Measurements from ENCODE around the gene PGGT1B.

PGGT1B gene

GRCh38 chr5:115262321-115263077, at the start of gene PGGT1B:
Gene PGGT1B (minus strand): TSS chr5:115262877. CDS start chr5:115262851, 26 bp downstream.
- Mint-ChIP-seq H3K9me3 (no peaks in the 10 kb centered on the region), H3K4me3 (peak within 1 kb of the TSS; percentile 86 to 100), H3K27me3 (no peaks in the 10 kb centered on the region), H3K27ac (peak within 1 kb of the TSS; percentile 98 to 100), H3K4me1 (peaks cover 39% of the 10 kb centered on the region)
- ATAC-seq (peak; percentile 95), DNase-seq (peak; percentile 64 to 74)

GRCh38 chr5:115309751-115310370, 47.2 kb upstream of the PGGT1B start:
- no peak for ATAC-seq
- Mint-ChIP-seq H3K27ac (no peak overlapping the region), H3K9me3 (no peaks in the 10 kb centered on the region), H3K4me1 (no peaks in the 10 kb centered on the region), H3K27me3 (peaks cover 32% of the 10 kb centered on the region), H3K4me3 (no peak overlapping the region)
- DNase-seq = no peak

- Mint-ChIP-seq H3K27me3 (peaks cover 36% of the 10 kb centered on the region), H3K4me1 (no peaks in the 10 kb centered on the region), H3K27ac (no peak overlapping the region), H3K9me3 (no peaks in the 10 kb centered on the region), H3K4me3 (no peak overlapping the region)
- ATAC-seq (no peak), DNase-seq (no peak)
Observed at GRCh38 chr5:115308815-115309214, 46.1 kb upstream of the PGGT1B start.

GRCh38 chr5:115306011-115306536, 43.4 kb upstream of the PGGT1B start:
- no peak overlapping the region for H3K4me3 Mint-ChIP-seq
- no peaks in the 10 kb centered on the region for H3K4me1 Mint-ChIP-seq
- no peaks in the 10 kb centered on the region for H3K9me3 Mint-ChIP-seq
- no peak overlapping the region for H3K27ac Mint-ChIP-seq
- H3K27me3 Mint-ChIP-seq = peaks cover 48% of the 10 kb centered on the region
- ATAC-seq (no peak), DNase-seq (no peak)

DNA sequence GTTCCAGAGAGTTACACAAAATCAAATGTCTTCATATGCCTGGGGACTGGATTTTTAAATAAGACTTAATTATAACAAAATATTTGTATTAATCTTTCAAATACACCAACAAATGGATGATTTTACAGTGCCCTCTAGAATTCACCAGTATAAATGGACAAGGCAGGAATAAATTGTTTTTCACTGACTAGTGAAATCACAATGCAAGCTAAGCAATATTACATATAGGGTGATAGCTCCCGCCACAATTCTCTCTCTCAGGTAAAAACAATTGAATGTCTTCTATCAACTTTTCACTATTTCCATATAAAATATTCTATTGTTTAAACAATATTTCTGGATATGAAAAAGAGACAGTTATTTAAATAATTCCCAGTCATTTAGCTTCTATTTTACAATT, 41.8 kb upstream of the PGGT1B start:
- Mint-ChIP-seq H3K4me3 (no peak overlapping the region), H3K27ac (no peak overlapping the region), H3K9me3 (no peaks in the 10 kb centered on the region), H3K4me1 (no peaks in the 10 kb centered on the region), H3K27me3 (peaks cover 38% of the 10 kb centered on the region)
- no peak for DNase-seq
- ATAC-seq = no peak

GRCh38 chr5:115298811-115299210, 36.1 kb upstream of the PGGT1B start:
- Mint-ChIP-seq H3K27ac (no peak overlapping the region), H3K4me3 (no peak overlapping the region), H3K9me3 (no peaks in the 10 kb centered on the region), H3K27me3 (peaks cover 19% of the 10 kb centered on the region), H3K4me1 (peaks cover 6% of the 10 kb centered on the region)
- no peak for ATAC-seq
- DNase-seq = no peak

GRCh38 chr5:115297031-115297430, 34.4 kb upstream of the PGGT1B start:
- H3K9me3 Mint-ChIP-seq = peaks cover 2 to 4% of the 10 kb centered on the region in 2 donors
- no peak overlapping the region for H3K4me3 Mint-ChIP-seq
- peaks cover 7% of the 10 kb centered on the region for H3K27me3 Mint-ChIP-seq
- H3K4me1 Mint-ChIP-seq = peaks cover 6% of the 10 kb centered on the region
- no peak overlapping the region for H3K27ac Mint-ChIP-seq
- no peak for ATAC-seq
- DNase-seq = no peak

DNA sequence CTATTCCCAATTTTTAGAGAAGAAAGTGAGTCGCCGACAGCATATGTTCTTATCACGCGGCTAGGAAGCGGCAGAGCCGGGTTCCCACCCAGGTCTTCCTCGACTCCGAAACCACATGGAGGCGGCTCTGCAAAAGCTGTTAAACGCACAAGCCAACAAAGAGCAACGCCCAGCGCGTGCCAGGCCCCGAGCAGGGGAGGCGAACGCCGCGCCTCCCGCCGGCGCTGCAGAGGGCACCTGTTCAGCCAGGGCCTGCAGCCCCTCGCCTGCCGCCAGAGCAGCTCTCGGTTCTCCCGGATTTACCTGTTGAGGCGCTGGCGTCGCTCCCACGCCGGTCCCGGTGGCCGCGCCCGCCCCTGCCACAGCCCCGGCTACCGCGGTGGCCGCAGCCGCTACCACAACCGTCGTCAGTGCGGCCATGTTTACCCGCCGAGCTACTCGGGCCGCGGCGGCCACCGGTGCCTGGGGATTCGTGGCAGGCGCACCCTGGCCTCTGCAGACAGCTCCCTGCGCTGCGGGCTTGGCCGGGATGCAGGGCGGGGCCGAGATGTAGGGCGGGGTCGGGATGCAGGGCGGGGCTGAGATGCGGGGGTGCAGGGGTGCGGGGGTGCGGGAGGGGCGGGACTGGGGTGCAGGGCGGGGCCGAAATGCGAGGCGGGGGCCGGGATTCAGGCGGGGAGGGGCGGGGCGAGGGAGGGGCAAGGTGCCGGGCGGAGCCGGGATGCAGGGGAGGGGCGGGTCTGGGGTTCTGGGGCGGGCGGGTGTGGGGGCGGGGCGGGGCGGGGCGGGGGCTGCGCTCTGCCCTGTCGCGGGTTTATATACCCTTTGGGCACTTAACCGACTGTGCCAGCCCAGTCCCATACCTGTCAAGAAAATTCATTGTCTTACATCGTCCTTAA, 33.7 kb upstream of the PGGT1B start, which contains the start of gene CCDC112:
Gene CCDC112 (minus strand): TSS at position 531 of the 899 bp plus-strand sequence. CDS start 111 bp downstream, at position 420.
- Mint-ChIP-seq H3K27me3 (peaks cover 7% of the 10 kb centered on the region), H3K27ac (no peak within 1 kb of the TSS), H3K4me1 (peaks cover 6% of the 10 kb centered on the region), H3K9me3 (peaks cover 4 to 8% of the 10 kb centered on the region in 2 donors), H3K4me3 (peak within 1 kb of the TSS; percentile 80 to 87)
- peak; percentile 88 for ATAC-seq
- peak; percentile 60 to 62 for DNase-seq

- Mint-ChIP-seq H3K27me3 (peaks cover 7% of the 10 kb centered on the region), H3K27ac (no peak overlapping the region), H3K9me3 (peaks cover 4 to 8% of the 10 kb centered on the region in 2 donors), H3K4me1 (peaks cover 6% of the 10 kb centered on the region), H3K4me3 (peak overlapping the region; percentile 80 to 87)
- no peak for DNase-seq
- peak; percentile 31 for ATAC-seq
Observed at GRCh38 chr5:115295777-115296123, 33.1 kb upstream of the PGGT1B start.

GRCh38 chr5:115291397-115291796, 28.7 kb upstream of the PGGT1B start:
- Mint-ChIP-seq H3K27me3 (no peaks in the 10 kb centered on the region), H3K4me1 (peaks cover 6% of the 10 kb centered on the region), H3K27ac (no peak overlapping the region), H3K9me3 (peaks cover 4 to 8% of the 10 kb centered on the region in 2 donors), H3K4me3 (no peak overlapping the region)
- ATAC-seq = no peak
- no peak for DNase-seq

DNA sequence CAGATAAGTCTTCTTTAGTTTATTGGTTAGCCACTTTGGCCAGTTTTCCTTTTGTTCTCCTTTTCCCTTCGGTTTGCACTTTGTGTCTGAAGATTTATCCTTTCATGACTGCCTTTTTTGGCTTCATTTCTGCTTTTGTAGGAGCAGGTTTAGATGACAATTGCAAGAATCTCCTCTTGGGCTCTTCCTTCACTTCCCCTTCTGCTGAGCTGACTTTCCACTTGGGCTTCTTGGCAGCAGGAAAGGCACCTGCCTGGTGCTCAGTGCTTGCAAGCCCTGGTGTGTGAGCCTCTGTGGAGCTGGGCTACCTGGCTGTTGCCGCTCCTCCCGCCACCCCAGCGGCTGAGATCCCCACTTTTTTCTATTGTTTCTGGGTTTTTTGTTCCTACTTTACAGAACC, 26.4 kb upstream of the PGGT1B start:
- ATAC-seq (no peak), DNase-seq (no peak)
- no peak overlapping the region for H3K4me3 Mint-ChIP-seq
- peaks cover 4 to 8% of the 10 kb centered on the region in 2 donors for H3K9me3 Mint-ChIP-seq
- H3K27ac Mint-ChIP-seq = peak overlapping the region in 1 of 2 donors; percentile 27
- no peaks in the 10 kb centered on the region for H3K27me3 Mint-ChIP-seq
- peaks cover 9% of the 10 kb centered on the region for H3K4me1 Mint-ChIP-seq

DNA sequence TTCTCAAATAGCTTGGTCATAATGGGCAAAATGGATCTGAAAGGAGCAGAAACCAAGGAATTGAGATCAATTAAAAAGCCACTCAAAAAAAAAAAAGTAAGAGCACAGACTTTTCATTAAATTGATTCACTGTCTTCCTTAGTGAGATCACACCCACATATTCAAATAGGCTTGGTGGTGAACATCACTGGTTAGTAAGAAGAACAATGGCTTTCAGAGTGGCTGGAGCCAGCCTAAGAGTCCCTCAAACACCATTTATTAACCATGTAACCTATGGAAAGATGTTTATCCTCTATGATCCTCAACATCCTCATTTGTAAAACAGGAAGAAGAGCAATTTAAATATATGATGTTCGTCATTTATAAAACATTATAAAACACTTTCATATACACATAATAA, 21.3 kb upstream of the PGGT1B start:
- H3K27ac Mint-ChIP-seq = no peak overlapping the region
- ATAC-seq (no peak), DNase-seq (no peak)
- H3K4me1 Mint-ChIP-seq = peaks cover 9% of the 10 kb centered on the region
- no peaks in the 10 kb centered on the region for H3K9me3 Mint-ChIP-seq
- H3K27me3 Mint-ChIP-seq = no peaks in the 10 kb centered on the region
- no peak overlapping the region for H3K4me3 Mint-ChIP-seq

DNA sequence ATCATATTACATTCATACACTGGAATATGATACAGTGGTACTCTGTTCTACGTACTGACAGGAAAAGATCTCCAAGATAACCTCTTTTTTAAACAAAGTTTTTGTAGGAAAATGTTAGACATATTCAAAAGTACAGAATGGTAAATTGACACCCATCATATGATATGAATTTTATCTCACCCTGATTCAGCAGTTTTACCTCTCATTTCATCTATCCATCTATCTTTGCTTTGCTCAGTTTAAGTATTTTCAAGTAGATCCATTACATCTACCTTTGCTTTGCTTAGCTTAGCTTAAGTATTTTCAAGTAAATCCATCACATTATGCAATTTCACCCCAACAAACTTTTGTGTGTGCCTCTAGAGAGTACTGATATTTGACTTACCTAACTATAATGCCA, 19.5 kb upstream of the PGGT1B start:
- no peak overlapping the region for H3K27ac Mint-ChIP-seq
- no peaks in the 10 kb centered on the region for H3K9me3 Mint-ChIP-seq
- no peaks in the 10 kb centered on the region for H3K27me3 Mint-ChIP-seq
- ATAC-seq = no peak
- peaks cover 9% of the 10 kb centered on the region for H3K4me1 Mint-ChIP-seq
- no peak for DNase-seq
- no peak overlapping the region for H3K4me3 Mint-ChIP-seq

GRCh38 chr5:115274584-115274983, 11.9 kb upstream of the PGGT1B start:
- Mint-ChIP-seq H3K27ac (no peak overlapping the region), H3K27me3 (no peaks in the 10 kb centered on the region), H3K9me3 (no peaks in the 10 kb centered on the region), H3K4me1 (no peaks in the 10 kb centered on the region), H3K4me3 (no peak overlapping the region)
- ATAC-seq (no peak), DNase-seq (no peak)

- no peaks in the 10 kb centered on the region for H3K4me1 Mint-ChIP-seq
- no peak overlapping the region for H3K27ac Mint-ChIP-seq
- no peak overlapping the region for H3K4me3 Mint-ChIP-seq
- ATAC-seq (no peak), DNase-seq (no peak)
- no peaks in the 10 kb centered on the region for H3K27me3 Mint-ChIP-seq
- no peaks in the 10 kb centered on the region for H3K9me3 Mint-ChIP-seq
Observed at GRCh38 chr5:115272297-115272958, 9.8 kb upstream of the PGGT1B start.

Measured in stimulated activated naive CD8-positive, alpha-beta T cell treated with anti-CD3 and anti-CD28 coated beads, Interleukin-15, amount 100 ng/mL, for 72 hours (primary cell).